Eye (tissue), 1 donor: ENCODE results near the gene GPR18.
"Not testable (repeated sequence)": the region's sequence is repeated elsewhere in the genome, so short reads cannot be mapped to it uniquely, and the experiment has no call there.

ENCODE experiments used
- DNase-seq: peaks from one replicate; pipeline ENCODE4 v3.0.0-alpha.2; 2015

GPR18 gene

DNA sequence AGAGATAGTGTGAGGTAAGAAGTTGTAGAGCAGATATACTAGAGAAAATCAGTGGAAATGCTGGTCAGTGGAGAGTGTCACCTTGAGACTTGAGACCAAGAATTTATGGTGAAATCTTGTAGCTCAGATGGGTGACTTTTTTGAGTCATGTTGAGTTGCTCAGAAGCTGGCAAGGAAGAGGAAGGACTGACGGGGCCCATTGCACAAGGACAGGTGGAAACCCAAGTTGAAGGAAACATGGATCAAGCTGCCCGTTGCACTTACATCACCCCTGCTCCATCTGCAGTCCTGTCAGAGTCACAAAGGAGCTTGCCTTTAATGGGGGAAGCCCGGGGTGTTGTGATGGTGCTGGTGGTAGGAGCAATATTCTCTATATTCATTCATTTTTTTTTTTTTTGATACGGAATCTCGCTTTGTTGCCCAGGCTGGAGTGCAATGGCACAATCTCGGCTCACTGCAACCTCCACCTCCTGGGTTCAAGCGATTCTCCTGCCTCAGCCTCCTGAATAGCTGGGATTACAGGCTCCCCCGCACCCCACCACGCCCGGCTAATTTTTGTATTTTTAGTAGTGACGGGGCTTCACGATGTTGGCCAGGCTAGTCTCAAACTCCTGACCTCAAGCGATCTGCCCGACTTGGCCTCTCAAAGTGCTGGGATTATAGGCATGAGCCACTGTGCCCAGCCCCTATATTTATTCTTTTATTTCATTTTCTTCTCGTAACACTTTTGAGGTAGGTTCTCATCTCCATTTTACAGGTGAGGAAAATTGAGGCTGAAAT, 30.1 kb downstream of the GPR18 start:
- DNase-seq: no peak

DNA sequence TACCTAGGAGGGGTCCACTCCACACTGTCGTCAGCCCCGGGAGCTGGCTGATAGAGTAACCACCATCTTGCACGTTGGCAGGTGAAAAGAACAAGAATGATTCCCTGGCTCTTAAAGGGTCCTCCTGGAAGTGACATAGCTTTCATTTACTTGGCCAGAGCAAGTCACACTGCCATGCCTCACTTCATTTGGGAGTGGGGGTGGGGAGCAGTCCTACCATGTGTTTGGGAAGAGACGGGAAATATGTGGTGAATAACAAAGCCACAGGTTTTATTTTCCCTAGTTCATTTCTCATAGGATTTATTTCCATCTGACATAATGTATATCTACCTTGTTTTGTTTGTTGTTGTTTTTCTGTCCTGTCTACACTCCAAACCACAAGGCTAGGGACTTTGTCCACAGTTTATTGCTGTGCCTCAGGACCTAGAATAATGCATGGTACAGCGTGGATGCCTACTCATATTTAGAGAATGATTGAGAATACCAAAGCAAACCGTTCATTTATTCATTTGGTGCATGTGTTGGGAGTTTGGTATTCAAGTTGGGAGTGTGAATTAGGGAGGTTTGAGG, 30.8 kb downstream of the GPR18 start:
- no peak for DNase-seq

DNA sequence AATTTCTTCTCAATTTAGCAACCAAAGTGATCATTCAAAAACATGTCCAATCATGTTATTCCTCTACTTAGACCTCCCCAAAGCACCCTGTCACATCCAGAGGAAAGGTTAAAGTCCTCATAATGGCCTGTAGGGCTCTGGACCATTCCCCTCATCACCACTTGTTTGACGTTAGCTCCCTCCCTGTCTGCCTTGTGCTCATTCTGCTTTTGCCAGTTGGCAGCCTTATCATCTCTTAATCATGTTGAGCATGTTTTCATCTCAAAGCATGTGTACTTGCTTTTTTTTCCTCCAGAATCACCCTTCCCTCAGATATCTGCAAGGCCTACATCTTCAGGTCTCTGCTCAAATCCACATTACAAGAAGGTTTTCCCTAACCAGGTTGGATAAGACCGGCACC, 31.7 kb downstream of the GPR18 start:
- no peak for DNase-seq

DNA sequence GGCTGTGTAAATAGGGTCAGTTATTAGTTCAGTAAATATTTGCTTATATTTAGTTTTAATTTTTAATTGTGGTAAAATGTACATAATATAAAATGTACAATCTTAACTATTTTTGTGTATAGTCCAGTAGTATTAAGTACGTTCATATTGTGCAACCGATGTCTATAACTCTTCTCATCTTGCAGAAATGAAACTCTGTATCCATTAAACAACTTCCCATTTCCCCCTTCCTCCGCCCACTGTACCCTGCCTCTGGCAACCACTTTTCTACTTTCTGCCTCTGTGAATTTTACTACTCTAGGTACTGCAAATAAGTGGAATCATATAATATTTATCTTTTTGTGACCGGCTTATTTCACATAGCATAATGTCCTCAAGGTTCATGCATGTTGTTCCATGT, 33.1 kb downstream of the GPR18 start:
- DNase-seq: no peak

DNA sequence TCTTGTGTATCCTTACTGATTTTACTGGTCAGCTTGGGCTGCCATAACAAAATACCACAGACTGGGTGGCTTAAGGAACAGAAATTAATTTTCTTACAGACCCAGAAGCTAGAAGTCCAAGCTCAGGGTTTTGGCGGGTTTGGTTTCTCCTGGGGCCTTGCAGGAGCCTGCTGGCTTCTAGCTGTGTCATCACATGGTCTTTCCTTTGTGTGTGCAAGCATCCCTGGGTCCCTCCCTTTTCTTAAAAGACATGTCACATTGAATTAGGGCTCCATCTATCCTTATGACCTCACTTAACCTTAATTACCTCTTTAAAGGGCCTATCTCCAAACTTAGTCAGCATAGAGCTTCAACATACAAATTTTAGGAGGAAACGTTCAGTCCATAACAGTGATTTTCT, 34.2 kb downstream of the GPR18 start:
- DNase-seq: peak; percentile 94

DNA sequence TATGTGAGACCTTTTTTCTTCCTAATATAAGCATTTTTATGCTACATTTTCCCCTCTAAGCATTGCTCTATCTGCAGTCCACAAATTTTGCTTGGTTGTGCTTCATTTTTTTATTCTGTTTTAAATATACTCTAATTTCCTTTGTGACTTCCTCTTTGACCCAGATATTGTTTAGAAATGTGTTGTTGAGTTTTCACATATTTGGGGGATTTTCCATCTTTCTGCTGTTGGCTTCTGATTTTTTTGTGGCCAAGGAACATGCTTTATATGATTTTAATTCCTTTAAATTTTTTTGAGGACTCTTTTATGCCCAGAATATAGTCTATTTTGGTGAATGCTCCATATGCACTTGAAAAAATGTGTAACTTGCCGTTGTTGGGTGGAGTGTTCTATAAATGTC, 34.6 kb downstream of the GPR18 start:
- no peak for DNase-seq

DNA sequence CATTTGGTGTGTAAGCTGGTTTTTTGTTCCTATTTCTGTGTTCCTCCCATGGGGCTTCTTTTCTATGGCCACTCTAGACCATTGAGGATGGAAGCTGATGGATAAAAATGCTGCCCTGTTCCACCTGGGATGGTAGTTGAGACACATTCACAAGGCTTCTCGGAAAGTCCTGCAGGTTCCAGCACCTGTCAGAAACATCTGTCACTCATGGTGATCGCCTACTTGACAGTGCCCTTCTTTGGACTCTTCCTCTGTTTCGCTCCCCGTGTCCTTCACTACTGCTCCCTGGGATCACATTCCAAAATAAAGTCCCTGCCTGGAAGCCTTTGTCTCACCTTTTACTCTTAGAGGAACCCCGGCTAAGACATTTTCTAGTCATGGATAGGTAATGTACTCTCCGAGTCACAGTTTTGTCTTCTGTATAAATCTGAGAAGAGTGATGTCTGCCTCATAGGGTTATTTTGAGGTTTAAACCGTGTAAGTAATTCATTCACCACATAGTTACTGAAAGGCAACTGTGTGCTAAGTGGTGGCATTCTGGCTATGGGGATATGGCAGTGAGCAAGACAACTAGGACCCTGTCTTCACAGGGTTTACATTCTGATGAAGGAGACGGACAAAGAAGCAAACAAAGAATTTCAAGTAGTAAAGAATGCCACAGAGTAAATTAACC, 36.5 kb downstream of the GPR18 start:
- DNase-seq: no peak

DNA sequence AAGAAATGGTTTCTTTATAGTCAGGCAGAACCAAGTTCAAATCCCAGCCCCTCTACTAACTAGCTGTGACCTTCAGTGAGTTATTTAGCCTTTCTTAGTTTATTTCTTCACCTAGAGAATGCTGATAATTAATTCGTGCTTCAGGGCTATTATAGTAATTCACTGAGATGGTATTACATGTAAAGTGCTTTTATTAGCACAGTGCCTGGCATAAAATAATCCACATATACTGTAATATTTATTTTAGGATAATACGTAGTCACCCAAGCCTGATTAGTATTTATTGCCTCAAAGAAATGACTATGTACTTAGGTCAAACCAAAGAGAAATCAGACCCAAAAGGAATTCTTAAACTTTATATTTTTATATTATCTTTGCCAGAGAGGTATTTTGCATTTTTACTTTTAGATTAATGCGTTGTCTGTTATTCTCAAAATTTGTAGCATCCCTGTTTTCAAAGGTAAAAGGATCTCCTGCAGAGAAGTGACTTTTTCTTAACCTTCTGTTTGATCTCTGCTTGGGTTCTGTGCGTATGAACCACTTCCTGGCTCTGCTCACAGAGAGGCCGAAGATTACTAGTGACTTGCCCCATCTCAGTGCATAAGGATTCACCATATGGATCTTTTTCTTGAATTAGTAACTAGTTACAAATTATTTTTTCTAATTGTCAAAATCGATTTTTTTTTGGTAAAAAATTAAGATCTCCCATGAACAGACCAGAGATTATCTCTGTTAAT, 37.8 kb downstream of the GPR18 start:
- DNase-seq: no peak

DNA sequence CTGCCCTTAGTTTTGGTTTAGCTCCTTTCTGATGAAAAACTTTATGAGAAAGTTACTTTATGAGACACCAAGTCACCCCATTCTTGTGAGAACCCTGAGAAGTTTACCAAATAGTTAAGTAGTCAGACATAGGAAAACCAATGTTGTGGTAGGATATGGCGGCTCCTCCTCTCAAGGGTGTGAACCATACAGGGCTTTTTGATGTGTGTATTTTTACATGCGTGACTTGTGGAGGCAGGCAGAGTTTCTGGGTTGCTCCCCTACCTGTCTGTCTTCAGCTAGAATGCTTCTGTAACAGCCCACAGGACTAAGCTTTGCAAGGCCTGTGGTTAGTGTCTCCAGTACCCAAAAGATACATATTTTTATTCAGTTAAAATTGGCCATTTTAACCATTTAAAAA, 39.2 kb downstream of the GPR18 start:
- DNase-seq: no peak

DNA sequence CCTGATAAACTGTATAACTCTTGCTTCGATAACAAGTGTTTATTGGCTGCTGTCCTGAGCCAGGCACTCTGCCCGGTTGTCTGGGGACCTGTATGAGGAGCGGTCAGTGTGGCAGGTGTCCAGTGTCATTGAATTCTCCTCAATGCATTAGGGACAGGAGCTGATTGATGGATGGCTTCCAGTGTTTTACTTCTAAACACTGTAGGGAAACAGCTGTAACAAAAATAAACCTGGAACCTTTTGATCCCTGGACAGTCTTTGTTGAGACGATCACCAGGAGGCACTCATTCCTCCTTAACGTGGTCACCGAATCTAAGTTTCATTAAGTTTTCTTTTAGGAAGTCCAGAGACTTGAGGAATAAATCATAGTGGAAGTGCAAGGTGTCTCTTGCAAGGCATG, 39.6 kb downstream of the GPR18 start:
- peak; percentile 15 for DNase-seq

DNA sequence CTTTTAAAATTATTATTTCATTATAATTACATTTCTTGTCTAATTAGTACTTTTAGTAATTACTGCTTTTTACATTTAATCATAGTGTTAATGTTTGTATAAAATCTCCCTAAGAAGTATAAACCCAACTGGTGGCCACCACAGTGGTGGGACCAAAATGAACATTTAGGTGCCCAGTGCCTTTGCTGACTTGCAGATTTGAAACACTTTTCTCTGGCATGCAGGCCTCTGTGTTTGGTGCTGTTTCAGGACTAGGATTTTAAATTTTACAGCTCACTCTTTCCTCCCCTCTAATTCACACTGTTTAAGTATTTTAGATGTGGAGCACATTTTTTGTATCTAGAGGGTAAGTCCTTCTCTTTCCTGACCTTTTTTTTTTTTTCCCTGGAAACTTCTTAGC, 40.1 kb downstream of the GPR18 start:
- DNase-seq: no peak

DNA sequence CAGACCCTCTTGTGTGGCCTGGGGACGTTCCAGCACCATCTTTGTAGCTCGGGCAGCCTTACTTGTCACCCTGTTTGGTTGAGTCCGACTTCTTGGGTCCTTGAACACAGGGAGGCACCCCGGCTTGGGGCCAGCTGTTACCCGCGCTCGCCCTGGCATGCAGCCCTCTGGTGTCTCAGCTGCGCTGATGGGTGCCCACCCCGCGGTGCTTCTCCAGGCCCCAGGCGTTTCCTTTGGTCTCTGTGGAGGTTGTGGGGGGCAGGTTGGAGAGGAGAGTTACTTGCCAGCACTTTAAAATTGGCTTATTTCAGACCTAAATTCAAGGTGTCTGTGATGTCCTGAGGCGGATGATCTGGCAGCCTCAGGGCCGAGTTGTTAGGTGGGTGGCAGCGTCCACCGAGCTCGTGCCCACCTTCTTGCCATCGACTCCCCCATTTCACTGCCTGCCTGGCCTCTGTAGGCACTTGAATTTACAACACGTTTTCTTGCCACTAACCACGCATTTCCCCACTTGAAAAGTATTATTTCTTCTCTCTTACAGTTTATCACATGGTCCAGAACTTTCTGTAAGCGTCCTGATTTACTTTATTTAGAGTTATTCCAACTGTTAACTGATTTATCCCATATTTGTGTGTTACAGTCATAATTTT, 40.6 kb downstream of the GPR18 start:
- DNase-seq: no peak

DNA sequence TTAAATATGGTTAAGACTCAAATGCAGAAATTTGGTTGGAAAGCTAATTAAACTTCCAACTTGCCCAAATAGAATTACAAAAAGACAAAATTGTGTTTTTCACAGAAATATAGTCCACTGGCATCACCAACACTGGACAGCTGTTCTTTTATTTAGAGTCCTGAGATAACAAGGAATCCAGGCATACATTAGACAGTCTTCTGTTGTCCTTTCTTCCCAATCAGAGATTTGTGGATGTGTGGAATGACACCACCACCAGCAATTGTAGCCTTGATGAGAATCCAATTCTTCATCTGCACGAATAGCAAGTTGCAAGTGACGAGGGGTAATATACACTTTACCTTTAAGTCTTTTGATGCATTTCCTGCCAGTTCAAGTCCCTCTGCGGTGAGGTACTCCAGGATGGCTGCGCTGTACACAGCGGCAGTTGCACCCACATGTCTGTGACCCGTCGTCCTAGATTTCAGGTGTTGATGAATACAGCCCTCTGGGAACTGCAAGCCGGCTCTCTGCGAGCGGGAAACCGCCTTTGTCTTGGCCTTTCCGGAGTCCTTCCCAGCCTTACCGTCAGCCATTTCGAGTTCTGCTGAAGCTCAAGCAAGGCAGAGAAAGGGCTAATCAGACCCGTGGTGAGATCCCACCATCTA, 42.9 kb downstream of the GPR18 start:
- peak; percentile 86 for DNase-seq

DNA sequence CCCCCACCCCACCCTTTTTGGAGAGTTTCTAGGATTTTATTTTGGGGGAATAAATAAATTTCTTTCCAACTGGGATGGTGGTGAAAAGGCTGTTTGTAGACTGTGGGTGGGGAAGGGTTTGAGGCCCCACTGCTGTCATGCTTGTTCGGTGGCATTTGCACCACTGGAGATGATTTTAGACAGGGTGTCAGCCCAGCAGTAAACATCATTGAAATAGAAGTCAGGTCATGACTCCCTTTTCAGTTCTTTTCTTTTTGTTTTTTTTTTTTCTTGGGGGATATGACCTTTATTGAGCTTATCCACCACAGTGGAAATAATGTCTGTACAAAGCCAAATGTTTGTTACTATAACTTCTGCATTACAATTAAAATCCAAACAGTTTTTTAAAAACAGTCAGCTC, 43.4 kb downstream of the GPR18 start:
- peak; percentile 78 for DNase-seq

DNA sequence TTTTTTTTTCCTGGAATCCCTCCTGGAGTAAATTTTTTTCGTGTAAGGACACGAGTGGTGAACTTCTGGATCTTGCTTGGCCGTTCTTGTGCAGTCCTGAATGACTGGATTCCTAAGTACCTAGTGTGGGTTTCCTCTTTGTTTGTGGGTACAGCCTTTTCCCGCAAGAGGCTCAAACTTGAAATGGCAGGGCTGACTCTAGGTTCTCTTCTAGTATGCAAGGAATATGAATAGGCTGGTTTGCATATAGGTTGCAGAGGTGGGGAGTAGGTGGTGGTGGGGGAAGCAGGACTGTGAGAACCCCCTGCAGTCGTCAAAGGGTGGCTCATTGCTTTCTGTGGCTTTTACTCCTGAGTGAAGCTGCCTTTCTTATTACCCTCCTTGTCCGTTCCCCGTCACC, 43.9 kb downstream of the GPR18 start:
- peak; percentile 50 for DNase-seq

DNA sequence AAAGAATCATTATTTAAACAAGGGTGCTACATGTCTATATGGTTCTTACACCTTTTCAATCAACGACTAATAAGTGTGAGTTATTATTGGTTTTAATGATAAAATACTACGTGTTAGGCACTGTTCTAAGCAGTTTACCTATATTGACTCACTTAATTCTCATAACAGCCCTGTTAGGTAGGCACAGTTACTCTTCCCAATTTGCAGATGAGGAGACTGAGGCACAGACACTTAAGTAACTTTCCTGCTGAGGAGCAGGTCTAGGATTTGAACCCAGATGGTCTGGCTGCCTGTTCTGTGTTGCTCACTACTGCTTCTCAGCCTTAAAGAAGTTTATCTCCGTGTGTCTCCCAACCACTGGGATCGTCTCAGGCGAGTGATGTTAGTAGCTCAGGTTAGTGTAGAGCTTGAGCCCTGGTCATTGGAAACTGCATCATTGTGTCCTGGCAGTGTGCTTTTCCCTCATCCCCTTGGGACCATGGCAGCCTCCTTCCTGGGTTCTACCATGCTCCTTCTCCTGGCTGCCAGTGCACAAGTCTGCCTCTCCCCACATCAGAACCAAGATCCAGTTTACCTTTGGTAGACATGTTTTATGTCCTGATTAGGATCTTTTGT, 46.7 kb downstream of the GPR18 start:
- no peak for DNase-seq

DNA sequence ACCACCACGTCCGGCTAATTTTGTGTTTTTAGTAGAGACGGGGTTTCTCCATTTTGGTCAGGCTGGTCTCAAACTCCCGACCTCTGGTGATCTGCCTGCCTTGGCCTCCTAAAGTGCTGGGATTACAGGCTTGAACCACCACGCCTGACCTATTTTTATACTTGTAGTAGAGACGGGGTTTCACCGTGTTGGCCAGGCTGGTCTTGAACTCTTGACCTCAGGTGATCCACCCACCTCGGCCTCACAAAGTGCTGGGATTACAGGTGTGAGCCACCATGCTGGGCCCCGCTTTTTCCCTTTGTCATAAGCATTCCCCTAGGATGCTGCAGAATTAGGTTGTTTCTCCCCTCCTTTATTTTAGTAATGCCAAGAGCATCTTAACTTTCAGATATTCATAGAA, 47.6 kb downstream of the GPR18 start:
- DNase-seq: not testable (repeated sequence)

DNA sequence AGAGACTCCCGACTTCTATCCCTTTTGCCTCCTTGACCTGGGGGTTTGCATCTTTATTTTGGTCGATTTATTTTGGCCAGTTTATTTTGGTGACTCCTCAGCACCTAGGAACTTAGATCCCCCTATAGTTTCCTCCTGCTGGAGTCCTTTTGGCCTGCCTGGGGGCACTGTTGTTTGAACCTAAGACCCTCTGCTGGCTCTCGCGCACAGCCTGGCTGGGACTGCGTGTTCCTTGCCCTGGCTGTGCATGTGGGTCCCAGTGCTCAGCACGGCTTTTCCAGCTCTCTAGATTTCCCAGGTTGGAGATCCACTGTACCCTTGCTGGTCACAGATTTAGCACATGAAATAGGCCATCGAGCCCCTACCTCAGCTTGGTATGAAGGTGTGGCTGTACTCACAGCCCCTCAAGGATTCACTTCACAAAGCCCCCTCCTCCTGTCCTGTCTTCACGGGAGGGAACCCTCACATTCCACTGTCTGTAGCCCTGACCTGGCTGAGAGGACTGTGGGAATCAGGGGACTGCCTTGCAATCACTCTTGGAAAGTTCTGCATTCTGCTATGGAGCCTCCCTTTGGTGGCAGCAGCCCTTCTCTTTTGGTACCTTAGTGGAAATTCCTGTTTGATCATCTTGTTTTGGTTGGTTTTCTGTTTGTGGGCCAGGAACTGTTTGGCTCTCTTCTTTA, 49.2 kb downstream of the GPR18 start:
- no peak for DNase-seq

DNA sequence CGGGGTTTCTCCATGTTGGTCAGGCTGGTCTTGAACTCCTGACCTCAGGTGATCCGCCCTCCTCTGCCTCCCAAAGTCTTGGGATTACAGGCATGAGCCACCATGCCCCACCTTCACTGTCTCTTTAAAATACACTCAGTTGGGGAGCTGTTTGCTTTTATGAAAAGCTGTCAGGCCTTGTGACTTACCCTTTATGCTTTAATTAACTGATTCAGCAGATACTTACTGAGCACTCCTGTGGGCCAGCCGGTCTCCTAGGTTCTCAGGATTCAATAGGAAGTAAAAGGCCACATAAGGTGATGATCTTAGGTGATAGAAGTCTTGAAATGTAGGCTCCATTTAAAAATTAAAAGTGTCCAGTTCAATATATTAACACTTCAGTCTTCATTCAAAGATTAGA, 50.0 kb downstream of the GPR18 start:
- DNase-seq: no peak

DNA sequence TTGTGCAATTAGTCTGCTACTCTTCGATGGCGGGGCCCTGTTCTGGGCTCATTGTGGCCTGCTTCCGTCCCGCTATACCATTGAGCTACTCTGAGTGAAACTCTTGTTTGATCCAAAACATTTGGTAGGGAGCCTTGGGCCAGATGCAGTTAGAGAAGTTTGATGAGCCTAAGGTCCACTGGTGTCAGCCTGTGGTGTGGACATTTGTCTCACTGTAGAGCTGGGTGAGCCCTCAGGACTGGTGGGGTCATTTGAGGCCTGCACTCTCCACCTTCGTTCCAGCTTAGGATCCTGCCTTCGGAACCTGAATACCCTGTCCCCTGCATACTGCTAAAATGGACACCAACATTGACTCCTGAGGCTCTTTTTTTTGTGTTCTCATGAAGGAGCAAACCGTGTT, 50.7 kb downstream of the GPR18 start:
- no peak for DNase-seq

DNA sequence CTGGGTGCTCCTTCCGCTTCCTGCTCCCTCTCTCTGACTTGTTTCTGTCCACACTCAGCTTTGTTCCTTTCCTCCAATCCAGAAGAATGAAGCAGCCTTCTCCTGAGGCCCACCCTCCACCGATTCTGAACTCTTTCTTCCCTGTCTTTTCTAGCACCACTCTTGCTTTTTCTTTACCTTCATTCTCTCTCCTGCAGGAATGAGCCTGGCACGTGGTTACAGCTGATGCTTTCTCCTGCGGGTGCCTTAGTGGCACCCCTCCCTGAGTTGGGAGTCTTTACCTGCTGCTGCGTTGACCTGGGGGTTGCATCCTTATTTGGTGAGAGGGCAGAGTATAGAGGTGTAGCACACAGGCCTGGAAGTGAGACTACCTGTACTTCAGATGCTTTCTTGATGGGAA, 51.3 kb downstream of the GPR18 start:
- DNase-seq: no peak

DNA sequence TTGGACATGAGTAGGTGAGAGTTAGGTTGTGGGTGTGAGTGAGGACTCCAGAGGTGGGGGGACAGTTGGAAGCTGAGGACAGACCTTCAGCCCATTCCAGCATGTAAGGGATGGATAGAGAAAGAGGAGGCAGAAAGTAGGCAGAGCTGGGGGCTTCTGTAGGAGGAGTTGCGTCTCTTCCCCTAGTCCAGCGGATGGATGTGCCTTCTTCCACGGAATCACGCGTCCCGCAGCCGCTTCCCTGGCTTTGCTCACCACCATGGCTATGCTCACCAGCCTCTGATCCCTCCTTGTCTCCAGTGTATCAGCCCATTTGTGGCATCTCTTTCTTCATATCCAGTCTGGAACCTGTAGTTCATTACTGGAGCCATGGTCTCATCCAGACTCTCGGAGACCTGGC, 52.0 kb downstream of the GPR18 start:
- no peak for DNase-seq
